Activated naive CD8-positive, alpha-beta T cell treated with anti-CD3 and anti-CD28 coated beads, Interleukin-2, amount 50 U/mL, for 24 hours (primary cell): Measurements from ENCODE around the gene RAB11FIP3.
"Not testable (repeated sequence)": the region's sequence is repeated elsewhere in the genome, so short reads cannot be mapped to it uniquely, and the experiment has no call there.

ENCODE experiments used
- ATAC-seq: fragments of 150-1000 bp; cut with Tn5 transposase; one replicate; pipeline ENCODE4 v1.10.0; 2021
- DNase-seq: peaks from one replicate; pipeline ENCODE4 v3.0.0; 2021
- H3K27ac Mint-ChIP-seq: one replicate; pipeline ENCODE4 v1.8.0; 2021; ENCODE audit warnings: mild to moderate bottlenecking, mixed read lengths
- H3K27me3 Mint-ChIP-seq: one replicate; pipeline ENCODE4 v1.8.0; 2021; ENCODE audit warnings: mixed read lengths
- H3K36me3 Mint-ChIP-seq: one replicate; pipeline ENCODE4 v1.8.0; 2021; ENCODE audit warnings: low read depth, mixed read lengths
- H3K4me1 Mint-ChIP-seq: one replicate; pipeline ENCODE4 v1.8.0; 2021; ENCODE audit warnings: mixed read lengths
- H3K4me3 Mint-ChIP-seq: one replicate; pipeline ENCODE4 v1.8.0; 2021; ENCODE audit warnings: mild to moderate bottlenecking, moderate library complexity, mixed read lengths
- H3K9me3 Mint-ChIP-seq: one replicate; pipeline ENCODE4 v1.8.0; 2021; ENCODE audit warnings: mixed read lengths

Gene RAB11FIP3

DNA sequence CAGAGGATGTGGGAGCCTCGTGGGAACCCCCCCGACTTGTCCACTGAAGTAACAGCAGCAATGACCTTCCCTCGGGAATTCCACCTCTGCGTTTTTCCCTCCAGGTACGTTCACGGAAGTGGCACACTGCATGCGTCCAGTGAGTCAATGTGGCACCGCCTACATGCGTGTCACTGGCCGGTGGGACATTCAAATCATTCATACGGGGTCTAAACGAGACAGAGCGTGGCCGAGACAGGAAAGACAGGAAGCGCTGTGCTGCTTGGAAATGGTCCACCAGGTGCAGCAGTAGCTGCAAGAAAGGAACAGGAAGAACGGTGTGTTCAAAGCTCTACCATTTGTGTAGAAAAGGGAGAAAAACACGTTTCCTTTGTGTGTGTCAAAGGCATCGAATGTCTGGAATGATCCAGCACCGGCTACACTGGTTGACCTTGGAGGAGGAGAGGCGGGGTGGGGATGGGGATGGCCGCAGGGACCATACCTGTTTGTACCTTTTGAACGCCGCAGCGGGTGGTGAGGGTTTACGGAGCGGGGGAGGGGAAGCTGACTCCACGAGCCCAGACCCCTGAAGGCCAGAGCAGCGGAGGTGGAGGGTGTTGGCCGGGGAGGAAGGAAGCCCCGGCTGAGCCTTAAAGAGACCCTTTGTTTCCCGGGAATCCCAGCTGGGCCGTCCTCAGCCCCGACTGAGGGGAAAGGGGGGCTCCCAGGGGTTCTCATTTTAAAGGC lies 42.0 kb upstream of the RAB11FIP3 start:
- Mint-ChIP-seq H3K4me1 (peaks cover 26% of the 10 kb centered on the region), H3K27me3 (no peaks in the 10 kb centered on the region), H3K36me3 (no peaks in the 10 kb centered on the region), H3K27ac (peak overlapping the region; percentile 67), H3K4me3 (peak overlapping the region; percentile 80), H3K9me3 (no peaks in the 10 kb centered on the region)
- ATAC-seq: peak; percentile 73
- DNase-seq: peak; percentile 68

DNA sequence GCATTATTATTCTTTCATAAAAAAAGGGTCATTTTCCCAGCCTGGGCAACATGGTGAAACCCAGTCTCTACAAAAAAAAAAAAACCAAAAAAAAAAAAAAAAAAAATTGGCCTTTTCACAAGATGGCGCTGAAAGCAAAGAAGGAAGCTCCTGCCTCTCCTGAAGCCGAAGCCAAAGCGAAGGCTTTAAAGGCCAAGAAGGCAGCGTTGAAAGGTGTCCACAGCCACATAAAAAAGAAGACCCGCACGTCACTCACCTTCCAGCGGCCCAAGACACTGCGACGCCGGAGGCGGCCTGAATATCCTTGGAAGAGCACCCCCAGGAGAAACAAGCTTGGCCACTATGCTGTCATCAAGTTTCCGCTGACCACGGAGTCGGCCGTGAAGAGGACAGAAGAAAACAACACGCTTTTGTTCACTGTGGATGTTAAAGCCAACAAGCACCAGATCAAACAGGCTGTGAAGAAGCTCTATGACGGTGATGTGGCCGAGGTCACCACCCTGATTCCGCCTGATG lies 38.8 kb upstream of the RAB11FIP3 start:
- peaks cover 19% of the 10 kb centered on the region for H3K4me1 Mint-ChIP-seq
- no peak for ATAC-seq
- no peak for DNase-seq
- H3K4me3 Mint-ChIP-seq: no peak overlapping the region
- H3K9me3 Mint-ChIP-seq: no peaks in the 10 kb centered on the region
- no peaks in the 10 kb centered on the region for H3K27me3 Mint-ChIP-seq
- peaks cover 1% of the 10 kb centered on the region for H3K36me3 Mint-ChIP-seq
- H3K27ac Mint-ChIP-seq: no peak overlapping the region

DNA sequence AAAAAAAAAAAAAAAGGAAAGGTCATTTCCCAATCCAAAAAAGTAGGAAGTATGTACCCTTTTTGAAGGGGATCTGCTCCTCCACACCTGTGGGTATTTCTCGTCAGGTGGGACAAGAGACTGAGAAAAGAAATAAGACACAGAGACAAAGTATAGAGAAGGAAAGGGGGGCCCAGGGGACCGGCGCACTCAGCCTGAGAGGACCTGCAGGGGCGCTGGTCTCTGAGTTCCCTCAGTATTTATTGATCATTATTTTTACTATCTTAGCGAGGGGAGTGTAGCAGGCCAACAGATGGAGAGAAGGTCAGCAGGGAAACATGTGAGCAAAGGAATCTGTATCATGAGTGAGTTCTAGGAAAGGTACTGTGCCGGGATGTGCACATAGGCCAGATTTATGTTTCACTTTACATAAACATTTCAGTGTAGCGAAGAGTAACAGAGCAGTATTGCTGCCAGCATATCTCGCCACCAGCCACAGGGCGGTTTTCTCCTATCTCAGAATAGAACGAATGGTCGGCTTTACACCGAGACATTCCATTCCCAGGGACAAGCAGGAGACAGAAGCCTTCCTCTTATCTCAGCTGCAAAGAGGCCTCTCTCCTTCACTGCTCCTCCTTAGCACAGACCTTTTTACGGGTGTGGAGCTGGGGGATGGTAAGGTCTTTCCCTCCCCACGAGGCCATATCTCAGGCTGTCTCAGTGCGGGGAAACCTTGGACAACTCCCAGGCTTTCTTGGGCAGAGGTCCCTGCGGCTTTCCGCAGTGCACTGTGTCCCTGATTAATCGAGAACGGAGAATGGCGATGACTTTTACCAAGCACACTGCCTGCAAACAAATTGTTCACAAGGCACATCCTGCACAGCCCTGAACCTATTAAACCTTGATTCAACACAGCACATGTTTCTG lies 37.4 kb upstream of the RAB11FIP3 start:
- H3K4me1 Mint-ChIP-seq: peaks cover 25% of the 10 kb centered on the region
- H3K4me3 Mint-ChIP-seq, H3K27me3 Mint-ChIP-seq, H3K27ac Mint-ChIP-seq, H3K9me3 Mint-ChIP-seq, H3K36me3 Mint-ChIP-seq, ATAC-seq, DNase-seq: not testable (repeated sequence)

DNA sequence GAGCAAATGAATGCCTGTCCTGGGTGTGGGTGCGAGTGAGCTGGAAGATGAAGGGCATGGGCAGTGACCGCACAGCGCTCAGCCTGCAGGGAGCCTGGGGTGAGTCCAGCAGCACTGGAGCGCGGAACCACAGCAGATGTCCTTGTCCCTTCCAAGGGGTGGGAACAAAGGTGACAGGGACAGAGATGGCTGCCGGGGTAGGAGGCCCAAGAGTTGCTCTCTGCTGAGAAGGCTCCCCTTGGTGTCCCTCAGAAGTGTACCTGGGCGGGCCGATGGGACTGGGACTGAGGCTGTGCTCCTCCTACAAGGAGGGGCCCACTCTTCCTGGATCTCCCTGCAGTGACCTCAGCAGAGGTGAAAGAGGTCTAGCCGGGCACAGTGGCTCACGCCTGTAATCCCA lies 36.1 kb upstream of the RAB11FIP3 start:
- no peaks in the 10 kb centered on the region for H3K27me3 Mint-ChIP-seq
- H3K4me3 Mint-ChIP-seq: no peak overlapping the region
- no peaks in the 10 kb centered on the region for H3K9me3 Mint-ChIP-seq
- no peak overlapping the region for H3K27ac Mint-ChIP-seq
- DNase-seq: no peak
- peaks cover 1% of the 10 kb centered on the region for H3K36me3 Mint-ChIP-seq
- H3K4me1 Mint-ChIP-seq: peaks cover 15% of the 10 kb centered on the region
- no peak for ATAC-seq

DNA sequence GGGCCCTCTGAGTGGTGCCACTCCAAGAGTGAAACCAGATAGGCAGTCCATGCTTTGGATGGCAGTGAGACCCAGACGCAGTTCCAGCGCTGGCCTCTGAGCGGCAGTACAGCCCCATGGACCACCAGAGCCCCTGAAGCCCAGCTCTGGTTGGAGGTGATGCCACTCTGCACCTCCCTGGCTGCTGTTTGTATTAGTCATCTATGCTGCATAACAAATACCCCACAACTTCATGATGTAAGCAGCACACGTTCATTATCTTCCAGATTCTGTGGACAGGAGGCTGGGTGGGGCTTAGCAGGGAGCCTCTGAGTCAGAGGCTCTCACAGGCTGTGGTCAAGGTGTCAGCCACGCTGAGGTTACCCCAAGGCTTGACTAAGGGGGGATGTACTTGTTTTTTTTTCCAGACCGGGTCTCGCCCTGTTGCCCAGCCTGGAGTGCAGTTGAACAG lies 33.5 kb upstream of the RAB11FIP3 start:
- Mint-ChIP-seq H3K27ac (peak overlapping the region; percentile 84), H3K4me1 (peaks cover 23% of the 10 kb centered on the region), H3K9me3 (no peaks in the 10 kb centered on the region), H3K36me3 (peaks cover 1% of the 10 kb centered on the region), H3K4me3 (peak overlapping the region; percentile 22), H3K27me3 (peaks cover 10% of the 10 kb centered on the region)
- ATAC-seq (peak; percentile 99), DNase-seq (peak; percentile 92)

DNA sequence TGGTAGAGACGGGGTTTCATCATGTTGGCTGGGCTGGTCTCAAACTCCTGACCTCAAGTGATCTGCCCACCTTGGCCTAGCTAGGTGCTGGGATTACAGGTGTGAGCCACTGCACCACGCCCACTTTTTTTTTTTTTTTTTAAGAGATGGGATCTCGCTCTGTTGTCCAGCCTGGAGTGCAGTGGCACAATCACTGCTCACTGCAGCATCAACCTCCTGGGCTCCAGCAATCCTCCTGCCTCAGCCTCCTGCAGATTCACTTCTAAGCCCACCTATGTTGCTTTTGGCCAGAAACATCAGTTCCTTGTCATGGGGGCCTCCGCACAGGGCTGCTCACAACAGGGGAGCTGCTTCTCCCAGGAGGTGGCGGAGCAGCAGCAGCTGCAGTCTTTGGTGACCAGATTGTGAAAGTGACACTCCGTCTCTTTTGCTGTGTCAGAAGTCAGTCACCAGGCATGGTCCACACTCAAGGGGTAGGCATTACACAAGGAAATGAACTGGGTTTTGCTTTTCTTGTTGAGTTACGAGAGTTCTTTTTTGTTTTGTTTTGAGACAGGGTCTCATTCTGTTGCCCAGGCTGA lies 32.9 kb upstream of the RAB11FIP3 start:
- Mint-ChIP-seq H3K4me3 (no peak overlapping the region), H3K27ac (peak overlapping the region; percentile 84), H3K27me3 (peaks cover 10% of the 10 kb centered on the region), H3K4me1 (peaks cover 23% of the 10 kb centered on the region), H3K9me3 (no peaks in the 10 kb centered on the region), H3K36me3 (peaks cover 1% of the 10 kb centered on the region)
- no peak for DNase-seq
- no peak for ATAC-seq

DNA sequence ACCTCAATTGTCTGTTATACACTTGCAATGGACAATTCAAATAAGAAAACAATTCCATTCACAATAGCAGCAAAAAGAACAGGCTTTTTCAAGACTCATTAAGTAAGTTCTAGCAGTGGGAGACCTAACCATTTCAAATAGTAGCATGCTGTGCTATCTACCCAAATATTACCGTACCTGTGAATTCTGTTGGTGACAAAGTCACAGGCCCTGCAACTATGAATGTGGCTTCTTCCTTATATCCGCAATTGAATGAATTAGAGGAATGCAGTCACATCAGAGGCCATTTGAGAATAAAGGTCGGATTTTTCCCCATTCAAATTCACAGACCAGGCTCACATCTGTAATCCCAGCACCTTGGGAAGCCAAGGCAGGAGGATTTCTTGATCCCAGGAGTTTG lies 29.2 kb upstream of the RAB11FIP3 start:
- Mint-ChIP-seq H3K9me3 (no peaks in the 10 kb centered on the region), H3K36me3 (no peaks in the 10 kb centered on the region), H3K27me3 (peaks cover 10% of the 10 kb centered on the region), H3K27ac (no peak overlapping the region), H3K4me3 (peak overlapping the region; percentile 73), H3K4me1 (peaks cover 38% of the 10 kb centered on the region)
- ATAC-seq (no peak), DNase-seq (no peak)

DNA sequence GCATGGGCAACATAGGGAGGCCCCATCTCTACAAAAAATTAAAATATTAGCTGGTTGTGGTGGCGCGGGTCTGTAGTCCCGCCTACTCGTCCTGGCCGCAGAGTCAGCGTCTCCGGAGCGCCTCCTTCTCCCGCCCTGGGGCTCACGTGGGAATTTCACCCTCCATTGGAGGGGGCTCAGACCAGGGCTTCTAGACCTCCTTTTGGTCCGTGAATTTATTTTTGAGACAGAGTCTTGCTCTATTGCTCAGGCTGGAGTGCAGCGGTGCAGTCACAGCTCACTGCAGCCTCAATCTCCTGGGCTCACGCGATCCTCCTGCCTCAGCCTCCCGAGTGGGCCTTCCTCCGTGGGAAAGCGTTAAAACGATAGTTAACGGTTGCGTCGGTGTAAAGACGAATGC lies 28.8 kb upstream of the RAB11FIP3 start:
- Mint-ChIP-seq H3K36me3 (no peaks in the 10 kb centered on the region), H3K27ac (peak overlapping the region; percentile 59), H3K4me1 (peaks cover 37% of the 10 kb centered on the region), H3K9me3 (no peaks in the 10 kb centered on the region), H3K27me3 (peaks cover 10% of the 10 kb centered on the region), H3K4me3 (peak overlapping the region; percentile 73)
- no peak for DNase-seq
- no peak for ATAC-seq

DNA sequence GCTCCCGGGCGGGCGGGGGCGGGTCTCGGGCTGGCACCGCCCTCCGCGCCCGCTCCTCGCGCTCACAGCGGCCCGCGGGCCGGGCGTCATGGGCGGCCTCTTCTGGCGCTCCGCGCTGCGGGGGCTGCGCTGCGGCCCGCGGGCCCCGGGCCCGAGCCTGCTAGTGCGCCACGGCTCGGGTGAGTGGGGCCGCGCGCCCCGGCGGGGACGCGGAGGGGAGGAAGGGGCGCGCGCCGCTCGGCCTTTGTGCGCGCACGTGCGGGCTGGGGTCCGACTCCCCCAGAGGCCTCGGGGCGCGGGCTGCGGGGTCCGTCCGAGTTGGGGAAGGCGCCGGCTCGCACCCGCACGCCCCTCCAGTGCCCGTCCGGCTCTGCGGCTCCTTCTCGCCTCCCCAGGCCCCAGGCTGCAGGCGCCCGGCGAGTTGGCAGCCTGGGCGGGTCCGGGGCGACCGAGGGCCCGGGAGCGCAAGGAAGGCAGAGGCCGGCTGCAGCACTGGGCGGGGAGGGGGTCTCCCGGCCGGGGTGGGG lies 28.3 kb upstream of the RAB11FIP3 start, which contains the start of gene NME4:
Gene NME4 (plus strand): TSS at position 65 of the 527 bp plus-strand sequence. CDS start 24 bp downstream, at position 89.
- DNase-seq (no peak), ATAC-seq (no peak)
- Mint-ChIP-seq H3K36me3 (no peaks in the 10 kb centered on the region), H3K9me3 (no peaks in the 10 kb centered on the region), H3K4me3 (peak within 1 kb of the TSS; percentile 73), H3K27me3 (peaks cover 10% of the 10 kb centered on the region), H3K27ac (peak within 1 kb of the TSS; percentile 59), H3K4me1 (peaks cover 31% of the 10 kb centered on the region)

DNA sequence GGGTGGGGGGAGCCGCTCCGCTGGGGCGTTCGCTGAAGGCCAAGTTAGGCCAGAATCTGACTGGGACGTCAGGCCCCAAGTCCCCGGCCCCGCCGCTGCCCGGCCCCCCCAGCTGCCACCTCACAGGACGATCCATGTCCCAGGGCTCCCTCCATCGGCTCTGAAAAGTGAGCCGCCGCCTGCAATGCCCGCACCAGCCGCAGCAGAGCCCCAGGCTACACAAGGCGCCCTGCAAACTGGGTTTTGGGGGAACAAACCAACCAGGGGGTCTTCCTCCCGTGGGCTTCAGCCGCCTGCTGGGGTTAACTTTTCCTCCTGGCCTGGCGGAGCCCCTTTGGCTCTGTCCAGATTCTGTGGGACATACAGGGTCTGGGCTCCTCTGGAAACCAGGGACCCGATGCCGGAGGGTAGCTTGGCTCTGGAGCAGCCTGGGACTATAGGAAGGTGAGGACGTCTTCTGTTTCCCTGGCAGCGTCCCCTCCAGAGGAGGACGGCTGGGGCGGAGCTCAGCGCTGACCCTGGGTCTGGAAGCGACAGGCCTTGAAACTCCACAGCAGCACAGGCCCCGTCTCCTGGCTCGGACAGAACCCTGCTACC lies 27.6 kb upstream of the RAB11FIP3 start:
- Mint-ChIP-seq H3K27ac (no peak overlapping the region), H3K9me3 (no peaks in the 10 kb centered on the region), H3K36me3 (no peaks in the 10 kb centered on the region), H3K4me1 (peaks cover 30% of the 10 kb centered on the region), H3K4me3 (peak overlapping the region; percentile 54), H3K27me3 (peaks cover 10% of the 10 kb centered on the region)
- no peak for ATAC-seq
- no peak for DNase-seq

DNA sequence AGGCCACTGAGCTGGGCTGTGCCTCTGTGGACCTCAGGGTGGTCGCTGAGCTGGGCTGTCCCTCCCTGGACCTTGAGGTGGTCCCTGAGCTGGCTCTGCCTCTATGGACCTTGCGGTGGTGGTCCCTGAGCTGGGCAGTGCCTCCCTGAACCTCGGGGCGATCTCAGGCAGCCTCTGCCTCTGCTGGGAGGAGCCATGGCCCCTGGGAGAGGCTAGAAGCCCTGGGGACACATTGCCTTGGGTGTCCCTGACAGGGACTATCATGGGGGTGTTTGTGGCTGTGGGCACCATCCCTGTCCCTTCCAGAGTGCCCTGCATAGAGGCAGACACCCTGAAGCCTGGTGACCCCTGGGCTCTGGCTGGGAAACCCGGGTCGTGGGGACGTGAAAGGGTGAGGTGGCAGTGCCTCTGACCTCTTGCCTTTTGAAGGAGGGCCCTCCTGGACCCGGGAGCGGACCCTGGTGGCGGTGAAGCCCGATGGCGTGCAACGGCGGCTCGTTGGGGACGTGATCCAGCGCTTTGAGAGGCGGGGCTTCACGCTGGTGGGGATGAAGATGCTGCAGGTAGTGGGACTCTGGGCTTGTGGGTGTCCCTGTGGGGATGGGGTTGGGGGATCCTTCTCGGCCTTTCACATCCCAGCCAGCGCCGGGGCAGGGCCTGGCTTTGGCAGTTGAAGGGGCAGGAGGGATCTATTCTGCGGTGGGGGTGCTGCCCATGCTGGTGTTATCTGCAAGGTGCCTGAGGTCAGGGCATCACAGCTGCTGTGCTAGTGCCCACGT lies 26.7 kb upstream of the RAB11FIP3 start:
- H3K4me3 Mint-ChIP-seq: peak overlapping the region; percentile 54
- H3K27me3 Mint-ChIP-seq: peaks cover 10% of the 10 kb centered on the region
- no peak for DNase-seq
- no peaks in the 10 kb centered on the region for H3K9me3 Mint-ChIP-seq
- no peak for ATAC-seq
- no peaks in the 10 kb centered on the region for H3K36me3 Mint-ChIP-seq
- H3K27ac Mint-ChIP-seq: no peak overlapping the region
- H3K4me1 Mint-ChIP-seq: peaks cover 30% of the 10 kb centered on the region

DNA sequence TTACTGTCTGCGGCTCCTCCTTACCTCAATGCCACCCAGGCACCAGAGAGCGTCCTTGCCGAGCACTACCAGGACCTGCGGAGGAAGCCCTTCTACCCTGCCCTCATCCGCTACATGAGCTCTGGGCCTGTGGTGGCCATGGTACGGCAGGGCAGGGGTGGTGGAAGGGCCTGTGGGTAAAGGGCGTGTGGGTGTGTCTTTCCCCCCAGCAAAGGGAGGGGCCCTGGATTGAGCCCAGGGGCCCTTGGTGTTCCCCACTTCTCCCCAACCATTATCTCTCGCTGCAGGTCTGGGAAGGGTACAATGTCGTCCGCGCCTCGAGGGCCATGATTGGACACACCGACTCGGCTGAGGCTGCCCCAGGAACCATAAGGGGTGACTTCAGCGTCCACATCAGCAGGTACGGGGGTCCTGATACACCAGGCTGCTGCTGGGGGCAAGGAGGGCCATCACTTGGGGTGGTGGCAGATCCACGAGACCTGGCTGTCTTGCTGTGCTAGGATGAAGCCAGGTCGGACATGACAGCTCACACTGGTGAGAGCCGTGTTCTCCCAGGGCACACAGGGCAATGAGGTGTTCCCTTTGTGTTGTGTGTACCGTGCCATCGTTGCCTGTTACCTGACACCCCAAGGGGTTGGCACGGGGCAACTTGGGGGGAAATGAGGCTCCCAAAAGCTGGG lies 26.0 kb upstream of the RAB11FIP3 start:
- H3K4me1 Mint-ChIP-seq: peaks cover 30% of the 10 kb centered on the region
- H3K27ac Mint-ChIP-seq: no peak overlapping the region
- H3K9me3 Mint-ChIP-seq: no peaks in the 10 kb centered on the region
- ATAC-seq (no peak), DNase-seq (no peak)
- peak overlapping the region; percentile 26 for H3K4me3 Mint-ChIP-seq
- H3K36me3 Mint-ChIP-seq: no peaks in the 10 kb centered on the region
- H3K27me3 Mint-ChIP-seq: peaks cover 10% of the 10 kb centered on the region

DNA sequence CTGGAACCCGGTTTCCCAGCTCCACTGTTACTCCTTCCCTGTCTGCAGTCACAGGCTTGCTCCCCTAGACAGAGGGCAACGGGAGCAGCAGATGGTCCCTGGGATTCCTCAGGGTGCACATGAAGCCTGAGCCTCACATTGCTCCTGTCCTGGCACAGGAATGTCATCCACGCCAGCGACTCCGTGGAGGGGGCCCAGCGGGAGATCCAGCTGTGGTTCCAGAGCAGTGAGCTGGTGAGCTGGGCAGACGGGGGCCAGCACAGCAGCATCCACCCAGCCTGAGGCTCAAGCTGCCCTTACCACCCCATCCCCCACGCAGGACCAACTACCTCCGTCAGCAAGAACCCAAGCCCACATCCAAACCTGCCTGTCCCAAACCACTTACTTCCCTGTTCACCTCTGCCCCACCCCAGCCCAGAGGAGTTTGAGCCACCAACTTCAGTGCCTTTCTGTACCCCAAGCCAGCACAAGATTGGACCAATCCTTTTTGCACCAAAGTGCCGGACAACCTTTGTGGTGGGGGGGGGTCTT lies 25.3 kb upstream of the RAB11FIP3 start:
- Mint-ChIP-seq H3K27ac (peak overlapping the region; percentile 69), H3K4me1 (peaks cover 30% of the 10 kb centered on the region), H3K36me3 (no peaks in the 10 kb centered on the region), H3K27me3 (peaks cover 10% of the 10 kb centered on the region), H3K9me3 (no peaks in the 10 kb centered on the region), H3K4me3 (peak overlapping the region; percentile 82)
- no peak for DNase-seq
- no peak for ATAC-seq
